AG09319 (cell line): ENCODE data around the gene REEP3.
"Not testable (repeated sequence)": the region's sequence is repeated elsewhere in the genome, so short reads cannot be mapped to it uniquely, and the experiment has no call there.

Experiments used
- DNase-seq: peaks from one replicate; pipeline ENCODE4 v3.0.0-alpha.2; 2010; ENCODE audit warnings: low read depth; ENCODE audit errors: extremely low read depth
- TF ChIP-seq, protein P1 (sequence below): IDR thresholded peaks from 2 replicates; pipeline ENCODE4 v1.5.1; 2011; ENCODE audit warnings: low read depth, mild to moderate bottlenecking, inconsistent platforms, low read length, moderate library complexity

The REEP3 gene

DNA sequence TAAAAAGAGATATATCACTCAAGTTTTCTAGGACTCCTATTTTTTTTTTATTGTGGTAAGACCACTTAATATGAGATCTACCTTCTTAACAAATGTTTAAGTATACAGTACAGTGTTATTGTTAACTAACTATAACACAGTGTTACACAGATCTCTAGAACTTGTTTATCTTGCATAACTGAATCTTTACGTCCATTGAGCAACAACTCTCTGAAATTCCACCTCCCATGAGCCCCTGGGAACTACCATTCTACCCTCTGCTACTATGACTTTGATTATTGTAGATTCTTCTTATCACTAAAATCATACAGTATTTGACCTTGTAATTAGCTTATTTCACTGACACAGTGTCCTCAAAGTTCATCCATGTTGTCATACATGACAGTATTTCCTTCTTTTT lies 22.5 kb upstream of the REEP3 start:
- DNase-seq = no peak
- TF ChIP-seq, protein P1, sequence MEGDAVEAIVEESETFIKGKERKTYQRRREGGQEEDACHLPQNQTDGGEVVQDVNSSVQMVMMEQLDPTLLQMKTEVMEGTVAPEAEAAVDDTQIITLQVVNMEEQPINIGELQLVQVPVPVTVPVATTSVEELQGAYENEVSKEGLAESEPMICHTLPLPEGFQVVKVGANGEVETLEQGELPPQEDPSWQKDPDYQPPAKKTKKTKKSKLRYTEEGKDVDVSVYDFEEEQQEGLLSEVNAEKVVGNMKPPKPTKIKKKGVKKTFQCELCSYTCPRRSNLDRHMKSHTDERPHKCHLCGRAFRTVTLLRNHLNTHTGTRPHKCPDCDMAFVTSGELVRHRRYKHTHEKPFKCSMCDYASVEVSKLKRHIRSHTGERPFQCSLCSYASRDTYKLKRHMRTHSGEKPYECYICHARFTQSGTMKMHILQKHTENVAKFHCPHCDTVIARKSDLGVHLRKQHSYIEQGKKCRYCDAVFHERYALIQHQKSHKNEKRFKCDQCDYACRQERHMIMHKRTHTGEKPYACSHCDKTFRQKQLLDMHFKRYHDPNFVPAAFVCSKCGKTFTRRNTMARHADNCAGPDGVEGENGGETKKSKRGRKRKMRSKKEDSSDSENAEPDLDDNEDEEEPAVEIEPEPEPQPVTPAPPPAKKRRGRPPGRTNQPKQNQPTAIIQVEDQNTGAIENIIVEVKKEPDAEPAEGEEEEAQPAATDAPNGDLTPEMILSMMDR = no peak

DNA sequence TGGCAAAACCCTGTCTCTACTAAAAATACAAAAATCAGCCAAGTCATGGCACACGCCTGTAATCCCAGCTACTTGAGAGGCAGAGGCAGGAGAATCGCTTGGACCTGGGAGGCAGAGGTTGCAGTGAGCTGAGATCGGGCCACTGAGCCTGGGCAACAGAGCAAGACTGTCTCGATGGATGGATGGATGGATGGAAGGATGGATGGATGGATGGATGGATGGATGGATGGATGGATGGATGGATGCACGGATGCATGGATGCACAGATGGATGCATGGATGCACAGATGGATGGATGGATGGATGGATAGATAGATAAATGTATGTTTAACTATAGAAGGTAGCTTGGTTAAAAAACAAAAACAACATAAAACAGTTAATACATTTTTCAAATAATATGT lies 20.6 kb upstream of the REEP3 start:
- DNase-seq = not testable (repeated sequence)

DNA sequence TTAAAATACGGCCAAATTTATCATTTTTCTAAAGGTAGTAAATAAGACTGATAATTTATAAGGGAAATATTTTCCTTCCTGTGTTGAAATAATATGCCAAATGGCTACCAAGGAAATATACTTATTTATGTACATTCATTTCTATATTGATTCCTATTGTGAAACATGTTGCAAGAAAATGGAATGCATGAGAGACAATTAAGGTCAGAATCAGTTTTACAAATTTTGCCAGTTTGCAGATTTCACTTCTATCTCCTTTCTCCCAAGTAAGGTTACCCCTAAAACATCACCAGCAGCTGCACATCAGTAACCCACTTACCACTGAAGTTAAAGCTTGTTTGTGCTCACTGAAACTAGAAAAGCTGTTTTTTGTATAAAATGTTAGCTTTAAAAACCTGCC lies 19.2 kb upstream of the REEP3 start:
- TF ChIP-seq, protein P1 = no peak
- no peak for DNase-seq

DNA sequence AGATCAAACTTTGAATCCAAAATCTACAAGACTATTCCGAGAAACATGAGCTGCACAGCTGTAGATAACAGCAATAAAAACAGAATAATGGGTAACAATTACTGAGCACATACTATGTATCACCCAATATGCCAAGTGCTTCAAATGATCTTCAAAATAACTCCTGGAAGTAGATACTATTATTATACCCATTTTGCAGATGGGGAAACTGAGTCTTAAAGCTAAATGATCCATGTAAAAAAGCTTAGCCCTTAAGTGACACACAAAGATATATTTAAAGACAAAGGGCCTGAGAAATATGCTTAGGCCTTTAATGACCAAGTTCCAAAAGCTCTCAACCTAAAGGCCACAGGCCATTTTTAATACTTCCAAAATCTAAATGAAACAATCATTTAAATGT lies 18.4 kb upstream of the REEP3 start:
- TF ChIP-seq, protein P1 = no peak

DNA sequence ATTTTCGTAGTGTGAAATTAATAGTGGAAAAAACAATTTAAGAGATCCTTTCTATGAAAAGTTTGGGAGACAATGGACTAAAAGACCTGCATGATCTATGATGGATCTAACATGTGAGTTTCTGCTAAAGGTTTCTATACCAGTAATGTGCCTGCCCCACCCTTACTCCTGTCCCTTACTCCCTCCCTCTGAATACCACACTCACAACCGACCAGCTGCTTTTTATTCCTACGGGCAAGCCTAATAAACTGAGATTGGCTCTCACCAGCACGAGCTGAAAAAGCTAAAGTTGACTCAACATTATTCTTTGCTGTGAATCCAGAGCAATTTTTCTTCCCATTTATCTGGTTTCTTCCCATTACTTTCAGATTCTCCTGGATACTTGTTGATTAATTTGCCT lies 17.8 kb upstream of the REEP3 start:
- no peak for DNase-seq
- TF ChIP-seq, protein P1 = no peak

More for the DNA sequence above, 18.4 kb upstream of the REEP3 start:
- no peak for DNase-seq

DNA sequence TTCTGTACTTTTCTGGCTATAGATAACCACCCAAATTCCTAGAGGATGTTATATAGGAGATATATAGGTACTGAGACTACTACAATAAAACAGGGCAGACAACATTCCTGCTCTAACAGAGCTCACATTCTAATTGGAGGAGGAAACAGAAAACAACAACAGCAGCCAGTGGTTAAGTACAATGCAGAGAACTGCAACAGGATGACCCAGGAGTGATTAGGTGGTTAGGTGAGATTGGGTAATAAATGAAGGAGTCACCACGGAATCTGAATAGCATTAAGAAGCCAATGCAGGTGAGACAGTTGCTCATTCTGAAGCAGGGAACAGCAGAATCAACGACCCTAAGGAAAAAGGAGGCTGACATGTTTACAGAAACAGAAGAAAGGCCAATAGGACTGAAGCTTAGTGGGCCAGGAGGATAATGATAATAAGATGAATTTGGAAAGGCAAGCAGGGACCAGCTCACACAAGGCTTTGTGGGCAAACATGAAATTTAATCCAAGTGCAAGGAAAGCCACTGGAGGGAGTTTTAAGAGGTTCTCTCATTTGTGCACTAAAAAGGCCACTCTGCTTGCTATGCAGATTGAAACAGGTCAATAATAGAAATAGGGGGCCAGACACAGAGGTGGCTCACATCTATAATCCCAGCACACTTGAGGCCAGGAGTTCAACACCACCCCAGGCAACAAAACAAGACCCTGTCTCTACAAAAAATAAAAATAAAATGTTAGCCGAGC lies 16.9 kb upstream of the REEP3 start:
- no peak for DNase-seq
- TF ChIP-seq, protein P1 = no peak

DNA sequence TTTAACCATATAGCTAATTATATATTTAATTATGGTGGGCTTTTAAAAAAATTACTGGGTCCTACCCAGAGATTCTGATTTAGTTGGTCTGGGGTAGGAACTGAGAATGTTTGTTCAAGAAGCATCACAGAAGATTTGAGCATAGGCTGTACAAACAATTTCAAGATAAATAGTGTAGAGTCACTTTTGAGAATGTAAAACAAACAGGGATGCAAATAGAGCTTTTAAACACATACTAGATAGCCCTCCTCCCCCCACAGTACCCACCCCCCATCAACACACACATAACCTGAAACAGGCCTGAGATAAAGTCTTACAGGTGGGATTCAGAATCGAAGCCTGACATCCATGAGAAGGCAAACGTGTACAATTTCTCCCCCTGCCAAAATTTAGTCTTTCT lies 15.6 kb upstream of the REEP3 start:
- TF ChIP-seq, protein P1 = no peak
- DNase-seq = no peak

DNA sequence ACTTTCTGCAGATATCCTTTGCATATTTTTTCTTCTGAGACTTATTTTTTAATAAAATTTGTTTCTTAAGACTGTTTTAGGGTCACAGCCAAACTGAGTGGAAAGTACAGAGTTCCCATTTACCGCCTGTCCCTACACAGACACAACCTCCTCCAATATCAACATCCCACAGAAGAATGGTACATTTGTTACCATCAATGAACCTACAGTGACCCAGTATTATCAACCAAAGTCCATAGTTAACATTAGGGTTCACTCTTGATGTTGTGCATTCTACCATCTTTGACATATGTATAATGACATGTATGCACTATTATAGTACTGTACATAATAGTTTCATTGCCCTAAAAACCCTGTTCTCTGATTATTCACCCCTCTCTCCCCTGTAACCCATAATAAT lies 14.6 kb upstream of the REEP3 start:
- TF ChIP-seq, protein P1 = no peak
- DNase-seq = no peak
